ENCODE results near the gene ZNF490.
A peak's percentile ranks its signal among the peaks of the same experiment; 100 is the strongest.

DNA sequence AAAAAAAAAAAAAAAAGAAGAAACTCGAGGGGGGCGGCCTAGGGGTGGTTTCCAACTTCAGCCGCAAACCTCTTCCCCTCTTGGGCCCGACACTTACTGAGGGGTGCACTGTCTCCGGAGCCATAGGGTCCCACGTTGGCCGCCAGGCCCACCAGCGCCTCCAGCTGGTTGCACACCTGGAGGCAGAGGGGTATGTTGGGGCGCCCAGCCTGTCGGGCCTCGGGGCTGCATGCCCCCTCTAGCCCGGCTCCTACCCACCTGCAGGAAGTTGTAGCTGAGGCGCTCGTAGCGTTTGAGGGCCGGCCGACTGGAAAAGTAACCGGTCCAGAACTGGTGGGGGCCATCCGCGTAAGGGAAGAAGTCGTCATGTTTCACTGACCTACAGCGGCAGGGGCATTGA, 47.4 kb upstream of the ZNF490 start:
- TF ChIP-seq, protein P1, sequence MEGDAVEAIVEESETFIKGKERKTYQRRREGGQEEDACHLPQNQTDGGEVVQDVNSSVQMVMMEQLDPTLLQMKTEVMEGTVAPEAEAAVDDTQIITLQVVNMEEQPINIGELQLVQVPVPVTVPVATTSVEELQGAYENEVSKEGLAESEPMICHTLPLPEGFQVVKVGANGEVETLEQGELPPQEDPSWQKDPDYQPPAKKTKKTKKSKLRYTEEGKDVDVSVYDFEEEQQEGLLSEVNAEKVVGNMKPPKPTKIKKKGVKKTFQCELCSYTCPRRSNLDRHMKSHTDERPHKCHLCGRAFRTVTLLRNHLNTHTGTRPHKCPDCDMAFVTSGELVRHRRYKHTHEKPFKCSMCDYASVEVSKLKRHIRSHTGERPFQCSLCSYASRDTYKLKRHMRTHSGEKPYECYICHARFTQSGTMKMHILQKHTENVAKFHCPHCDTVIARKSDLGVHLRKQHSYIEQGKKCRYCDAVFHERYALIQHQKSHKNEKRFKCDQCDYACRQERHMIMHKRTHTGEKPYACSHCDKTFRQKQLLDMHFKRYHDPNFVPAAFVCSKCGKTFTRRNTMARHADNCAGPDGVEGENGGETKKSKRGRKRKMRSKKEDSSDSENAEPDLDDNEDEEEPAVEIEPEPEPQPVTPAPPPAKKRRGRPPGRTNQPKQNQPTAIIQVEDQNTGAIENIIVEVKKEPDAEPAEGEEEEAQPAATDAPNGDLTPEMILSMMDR (IDR thresholded peaks at IDR 0.05; ENCODE audit: low read depth, low read length), result 0 out of 2 replicates have a peak, but pooled peaks have one; percentile 6
- TF ChIP-seq EZH2phosphoT487 (IDR thresholded peaks at IDR 0.05; ENCODE audit: low read depth), result no peak

Data from OCI-LY3 (cell line).